ENCODE data around the gene SPSB1.
A peak's percentile ranks its signal among the peaks of the same experiment; 100 is the strongest.

Gene SPSB1

DNA sequence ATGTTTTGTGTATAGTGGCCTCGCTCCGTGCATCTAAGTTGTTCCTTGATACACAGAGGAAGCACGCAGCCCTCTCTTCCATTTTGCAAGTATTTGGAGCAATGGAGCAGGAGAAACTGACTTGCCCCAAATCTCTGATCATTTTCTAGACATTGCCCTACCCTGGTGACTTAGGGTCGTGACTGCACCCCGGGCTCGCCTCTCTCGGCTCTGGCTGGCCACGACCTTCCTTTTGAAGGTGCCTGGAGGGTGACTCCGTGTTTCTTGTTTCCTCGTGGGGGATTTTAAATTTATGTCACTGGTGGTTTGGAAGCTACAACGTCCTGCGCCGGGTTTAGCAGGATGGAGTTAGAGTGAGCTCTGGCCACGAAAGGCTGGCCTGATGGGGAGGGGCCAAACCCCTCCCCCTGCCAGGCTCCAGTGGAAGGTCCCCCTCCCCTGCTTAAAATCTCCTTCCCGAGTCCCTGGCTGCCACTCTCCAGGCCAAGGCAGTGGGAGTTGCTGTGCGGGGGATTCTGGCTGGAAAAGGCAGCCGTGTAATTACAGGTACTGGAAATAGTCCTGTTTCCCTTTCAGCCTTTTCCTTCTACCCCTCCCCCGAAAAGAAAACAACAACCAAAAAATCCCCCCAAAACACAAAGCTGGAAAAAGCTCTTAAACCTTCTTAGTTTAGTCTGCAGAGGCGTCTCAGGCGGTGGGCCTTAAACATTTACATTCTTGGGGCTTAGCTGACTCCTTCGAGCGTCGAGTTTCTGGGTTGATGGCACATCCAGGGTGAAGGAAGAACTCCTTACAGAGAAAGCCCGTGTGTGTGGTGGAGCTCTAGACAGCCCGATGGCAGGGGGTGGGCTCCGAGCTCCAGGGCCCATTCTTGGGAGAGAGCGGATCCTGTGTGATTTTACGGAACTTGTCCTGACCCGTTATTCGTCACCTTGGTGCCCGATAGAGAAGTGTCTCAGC, 28.1 kb downstream of the SPSB1 start:
- Histone ChIP-seq H3K9ac (no peak overlapping the region), H3K27me3 (no peaks in the 10 kb centered on the region), H3K9me3 (no peaks in the 10 kb centered on the region), H4K20me1 (peaks cover 97% of the 10 kb centered on the region), H3K27ac (no peak overlapping the region), H3K4me1 (peaks cover 55% of the 10 kb centered on the region), H3K36me3 (peaks cover 7% of the 10 kb centered on the region; the same call in 1 of the 2 replicates), H3K4me2 (peak overlapping the region; percentile 59; the same call in 1 of the 2 replicates), H3K4me3 (no peak overlapping the region)
- no peak for TF ChIP-seq Cebpa-rat (IDR thresholded peaks at IDR 0.05)

DNA sequence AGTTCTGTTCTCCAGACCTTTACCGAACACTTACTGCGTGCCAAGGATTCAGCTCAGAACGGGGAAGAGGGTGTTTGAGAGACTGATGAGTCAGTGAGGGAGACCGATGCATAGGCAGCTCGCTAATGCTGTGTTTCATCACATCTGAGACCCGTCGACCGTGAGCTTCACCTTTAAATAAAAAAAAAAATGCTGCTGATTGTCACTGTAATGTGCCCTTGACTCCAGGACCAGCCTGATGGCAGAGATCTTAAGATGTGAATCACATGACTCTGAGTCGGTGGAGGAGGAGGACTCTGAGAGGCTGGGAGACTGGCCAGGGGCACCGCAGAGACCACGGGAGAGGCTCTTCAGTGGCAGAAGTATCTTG, 28.8 kb downstream of the SPSB1 start:
- no peak overlapping the region for H3K9ac ChIP-seq
- no peak for TF ChIP-seq Cebpa-rat (IDR thresholded peaks at IDR 0.05)
- no peak overlapping the region for H3K4me3 ChIP-seq
- H3K4me2 ChIP-seq, result no peak overlapping the region
- peaks cover 56% of the 10 kb centered on the region for H3K4me1 ChIP-seq
- peaks cover 97% of the 10 kb centered on the region for H4K20me1 ChIP-seq
- no peak overlapping the region for H3K27ac ChIP-seq
- no peaks in the 10 kb centered on the region for H3K9me3 ChIP-seq
- H3K27me3 ChIP-seq, result no peaks in the 10 kb centered on the region
- peaks cover 7% of the 10 kb centered on the region; the same call in 1 of the 2 replicates for H3K36me3 ChIP-seq

DNA sequence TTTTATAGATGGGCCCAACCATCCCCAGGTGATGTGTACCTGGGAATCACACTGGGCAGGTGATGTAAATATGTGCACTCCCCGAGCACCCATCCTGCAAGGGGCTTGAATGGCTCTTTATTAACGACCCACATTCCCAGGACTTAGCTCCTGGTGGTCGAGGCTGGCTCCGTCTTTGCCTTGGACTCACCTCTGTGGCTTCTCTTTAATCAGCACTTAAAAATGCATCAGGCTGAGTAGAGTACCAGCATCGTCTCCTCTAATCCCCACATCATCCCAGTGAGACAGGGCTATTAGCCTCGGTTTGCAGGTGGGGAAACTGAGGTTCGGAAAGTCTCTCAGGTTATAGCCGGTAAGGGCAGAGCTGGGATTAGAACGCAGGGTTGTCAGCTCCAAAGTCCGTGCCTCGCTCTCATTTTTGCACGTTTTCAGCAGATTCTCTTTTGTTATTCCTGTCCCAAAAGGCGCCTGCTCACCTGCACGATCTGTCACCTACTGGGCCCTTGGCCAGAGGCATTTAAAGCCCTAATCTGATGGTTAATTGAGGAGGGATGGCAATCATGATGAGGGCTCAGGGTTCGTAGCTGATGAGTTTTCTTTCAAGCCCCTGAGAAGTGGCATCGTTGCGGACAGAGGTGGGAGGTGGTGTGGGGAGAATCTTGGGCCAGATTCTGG, 29.4 kb downstream of the SPSB1 start:
- Histone ChIP-seq H4K20me1 (peaks cover 97% of the 10 kb centered on the region), H3K4me1 (peaks cover 60% of the 10 kb centered on the region), H3K9ac (no peak overlapping the region), H3K27me3 (no peaks in the 10 kb centered on the region), H3K4me3 (no peak overlapping the region), H3K9me3 (no peaks in the 10 kb centered on the region), H3K36me3 (peaks cover 7% of the 10 kb centered on the region; the same call in 1 of the 2 replicates), H3K4me2 (no peak overlapping the region), H3K27ac (no peak overlapping the region)
- no peak for TF ChIP-seq Cebpa-rat (IDR thresholded peaks at IDR 0.05)

DNA sequence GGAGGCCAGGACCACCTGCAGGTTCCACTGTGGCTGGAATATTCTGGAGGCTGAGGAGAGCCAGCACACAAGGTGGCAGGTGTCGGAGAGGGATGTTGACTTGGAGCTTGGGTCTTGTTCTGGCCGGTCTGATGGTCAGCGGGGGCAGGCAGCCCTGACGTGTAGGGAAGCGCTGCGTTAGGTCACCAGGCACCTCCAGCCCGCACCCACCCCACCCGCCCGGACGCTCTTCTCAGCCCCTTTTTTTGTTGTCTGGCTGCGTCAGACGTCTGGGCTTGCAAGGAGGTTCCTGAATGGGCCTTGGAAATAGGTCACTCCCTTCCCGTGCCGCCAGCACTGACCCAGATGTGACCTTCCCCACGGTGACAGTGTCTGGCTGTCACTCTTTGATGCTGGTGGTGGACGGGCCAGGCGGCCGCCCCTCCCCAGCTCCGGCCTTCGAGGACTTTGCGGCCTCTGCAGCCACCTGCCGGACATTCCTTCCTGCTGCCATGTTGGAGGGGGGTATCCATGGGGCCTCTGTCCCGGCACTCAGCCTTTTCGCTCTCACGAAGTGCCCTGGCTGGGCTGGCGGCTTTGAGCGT, 30.1 kb downstream of the SPSB1 start:
- Histone ChIP-seq H4K20me1 (peaks cover 97% of the 10 kb centered on the region), H3K9ac (no peak overlapping the region), H3K27ac (no peak overlapping the region), H3K4me1 (peaks cover 56% of the 10 kb centered on the region), H3K4me3 (no peak overlapping the region), H3K4me2 (no peak overlapping the region), H3K27me3 (no peaks in the 10 kb centered on the region), H3K36me3 (peaks cover 7% of the 10 kb centered on the region; the same call in 1 of the 2 replicates), H3K9me3 (no peaks in the 10 kb centered on the region)
- no peak for TF ChIP-seq Cebpa-rat (IDR thresholded peaks at IDR 0.05)

DNA sequence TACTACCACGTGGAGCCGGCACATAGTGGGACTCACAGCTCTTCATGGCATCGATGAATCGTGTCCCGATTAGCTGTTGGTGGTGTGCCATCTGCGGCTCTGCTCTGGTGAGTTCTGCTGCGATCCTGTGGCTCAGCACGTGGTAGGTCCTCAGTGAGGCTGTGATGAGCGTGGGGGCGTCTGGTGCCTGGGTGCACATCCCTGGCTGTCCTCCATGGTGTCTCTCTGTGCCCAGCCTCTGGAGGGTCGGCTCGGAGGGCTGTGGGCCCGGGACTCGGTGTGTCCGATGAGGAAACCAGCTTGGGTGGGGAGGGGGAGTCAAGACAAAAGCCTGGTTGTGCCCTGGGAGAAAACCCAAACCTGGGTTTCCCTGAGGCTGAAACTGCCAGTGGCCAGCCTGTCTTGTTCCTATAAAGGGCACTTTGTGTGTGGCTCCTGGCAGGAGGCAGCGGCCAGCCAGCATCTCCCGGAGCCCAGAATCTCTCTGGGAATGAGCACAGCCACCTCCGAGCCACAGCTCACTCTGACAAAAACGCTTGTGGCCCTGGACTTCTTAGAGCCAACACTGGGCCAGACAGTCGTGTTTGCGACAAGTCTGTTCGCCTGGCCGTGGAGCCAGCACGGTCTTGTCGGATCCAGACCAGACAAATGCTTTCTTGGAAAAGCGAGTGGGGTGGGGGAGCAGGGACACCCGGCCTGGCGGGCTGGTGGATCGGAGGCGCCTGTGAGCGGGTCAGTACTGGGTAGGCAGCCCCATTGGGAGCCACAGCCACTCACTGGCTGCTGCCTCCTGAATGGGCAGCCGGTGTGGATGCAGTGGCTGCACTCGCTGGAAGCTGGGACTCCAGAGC, 31.8 kb downstream of the SPSB1 start:
- H3K27me3 ChIP-seq, result no peaks in the 10 kb centered on the region
- H3K4me2 ChIP-seq, result no peak overlapping the region
- no peak overlapping the region for H3K4me3 ChIP-seq
- peaks cover 7% of the 10 kb centered on the region; the same call in 1 of the 2 replicates for H3K36me3 ChIP-seq
- H3K27ac ChIP-seq, result no peak overlapping the region
- H3K9me3 ChIP-seq, result no peaks in the 10 kb centered on the region
- H3K9ac ChIP-seq, result no peak overlapping the region
- peaks cover 40% of the 10 kb centered on the region for H3K4me1 ChIP-seq
- H4K20me1 ChIP-seq, result peaks cover 97% of the 10 kb centered on the region
- no peak for TF ChIP-seq Cebpa-rat (IDR thresholded peaks at IDR 0.05)

DNA sequence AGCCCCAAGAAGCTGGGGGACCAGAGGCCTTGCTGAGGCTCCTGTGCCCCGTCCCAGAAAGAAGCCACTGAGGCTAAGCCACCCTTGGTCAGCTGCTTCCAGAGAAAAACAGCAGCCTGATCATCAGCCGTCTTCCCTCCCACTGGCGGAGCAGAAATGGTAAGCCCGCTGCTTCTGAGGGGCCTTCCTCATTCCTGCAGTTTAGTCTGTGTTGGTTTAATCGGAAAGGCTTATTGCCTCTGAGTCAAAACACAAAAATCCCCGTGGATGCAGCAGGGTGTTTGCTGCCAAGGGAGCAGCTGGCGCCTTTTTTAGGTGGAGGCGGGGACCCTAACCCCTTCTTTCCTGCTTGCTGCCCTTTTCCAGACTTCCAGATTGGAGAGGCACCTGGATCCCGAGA, 33.9 kb downstream of the SPSB1 start:
- no peak overlapping the region for H3K4me2 ChIP-seq
- no peak overlapping the region for H3K4me3 ChIP-seq
- no peaks in the 10 kb centered on the region for H3K27me3 ChIP-seq
- peak overlapping the region; percentile 44 for H3K27ac ChIP-seq
- peaks cover 22% of the 10 kb centered on the region; the same call in 1 of the 2 replicates for H3K4me1 ChIP-seq
- H4K20me1 ChIP-seq, result peaks cover 79% of the 10 kb centered on the region
- H3K9me3 ChIP-seq, result no peaks in the 10 kb centered on the region
- H3K36me3 ChIP-seq, result peaks cover 7% of the 10 kb centered on the region; the same call in 1 of the 2 replicates
- no peak for TF ChIP-seq Cebpa-rat (IDR thresholded peaks at IDR 0.05)
- H3K9ac ChIP-seq, result no peak overlapping the region

DNA sequence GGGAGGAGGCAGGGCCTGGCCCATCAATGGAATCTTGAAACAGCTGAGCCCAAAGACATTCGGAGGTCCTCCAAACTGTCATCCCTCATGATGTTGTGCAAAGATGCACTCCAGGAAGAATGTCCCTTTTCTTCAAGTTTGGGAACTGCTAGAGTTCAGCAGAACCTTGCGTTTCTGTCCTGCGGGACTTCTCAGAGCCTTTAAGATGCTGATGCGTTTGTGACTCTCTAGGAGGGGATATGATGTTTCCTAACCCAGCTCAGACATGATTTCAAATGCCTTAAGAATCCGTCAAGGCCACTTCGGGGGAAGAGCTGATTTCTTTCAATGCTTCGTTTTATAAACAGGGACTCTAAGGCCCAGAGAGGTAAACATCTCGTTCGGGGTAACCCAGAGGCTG, 35.5 kb downstream of the SPSB1 start:
- no peak overlapping the region for H3K4me2 ChIP-seq
- no peak for TF ChIP-seq Cebpa-rat (IDR thresholded peaks at IDR 0.05)
- H3K4me3 ChIP-seq, result no peak overlapping the region
- H3K27ac ChIP-seq, result no peak overlapping the region
- H3K9me3 ChIP-seq, result no peaks in the 10 kb centered on the region
- no peaks in the 10 kb centered on the region for H3K27me3 ChIP-seq
- peaks cover 7% of the 10 kb centered on the region; the same call in 1 of the 2 replicates for H3K36me3 ChIP-seq
- H4K20me1 ChIP-seq, result peaks cover 74% of the 10 kb centered on the region
- no peak overlapping the region for H3K9ac ChIP-seq
- peaks cover 36% of the 10 kb centered on the region for H3K4me1 ChIP-seq

DNA sequence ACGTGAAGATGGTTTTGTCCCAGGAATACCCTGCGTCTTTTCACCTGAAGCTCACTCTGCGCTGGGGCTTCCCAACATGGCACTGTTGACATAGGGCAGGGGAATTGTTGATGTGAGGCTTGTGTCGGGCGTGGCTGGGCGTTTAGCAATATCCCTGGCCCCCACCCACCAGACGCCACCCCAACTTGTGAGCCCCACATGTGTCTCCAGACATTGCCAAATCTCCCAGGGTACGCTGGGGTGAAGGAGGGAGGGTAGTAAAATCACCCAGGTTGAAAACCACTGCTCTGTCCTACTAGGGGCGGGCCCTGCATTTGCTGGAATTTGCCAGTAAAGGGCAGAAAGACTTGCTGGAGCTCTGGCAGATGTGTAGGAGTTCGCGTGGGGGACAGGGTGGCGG, 36.0 kb downstream of the SPSB1 start:
- H3K27me3 ChIP-seq, result no peaks in the 10 kb centered on the region
- H3K9me3 ChIP-seq, result no peaks in the 10 kb centered on the region
- no peak overlapping the region for H3K27ac ChIP-seq
- no peak overlapping the region for H3K9ac ChIP-seq
- peaks cover 74% of the 10 kb centered on the region for H4K20me1 ChIP-seq
- H3K36me3 ChIP-seq, result peaks cover 7% of the 10 kb centered on the region; the same call in 1 of the 2 replicates
- no peak overlapping the region for H3K4me3 ChIP-seq
- TF ChIP-seq Cebpa-rat (IDR thresholded peaks at IDR 0.05), result no peak
- no peak overlapping the region for H3K4me2 ChIP-seq
- H3K4me1 ChIP-seq, result peaks cover 38% of the 10 kb centered on the region

DNA sequence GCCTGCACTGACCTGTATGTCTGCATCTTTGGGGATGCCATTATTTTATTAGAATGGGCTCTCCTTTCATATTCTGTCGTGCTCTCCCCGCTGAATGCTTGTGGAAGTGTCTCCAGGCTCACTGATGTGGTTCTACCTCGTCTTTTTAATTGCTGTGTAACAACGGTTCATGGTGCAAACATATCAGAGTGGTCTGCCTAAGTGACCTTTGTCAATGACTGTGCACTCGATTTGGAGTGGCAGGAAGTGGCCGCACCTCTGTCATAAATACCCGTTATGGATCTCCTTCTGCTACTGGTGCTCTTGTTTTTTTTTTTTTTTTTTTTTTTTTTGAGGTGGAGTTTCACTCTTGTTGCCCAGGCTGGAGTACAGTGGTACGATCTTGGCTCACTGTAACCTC, 38.3 kb downstream of the SPSB1 start:
- no peaks in the 10 kb centered on the region for H3K27me3 ChIP-seq
- no peak overlapping the region for H3K4me3 ChIP-seq
- peaks cover 58% of the 10 kb centered on the region for H4K20me1 ChIP-seq
- H3K36me3 ChIP-seq, result no peaks in the 10 kb centered on the region
- H3K9ac ChIP-seq, result no peak overlapping the region
- H3K27ac ChIP-seq, result no peak overlapping the region
- no peak for TF ChIP-seq Cebpa-rat (IDR thresholded peaks at IDR 0.05)
- no peak overlapping the region for H3K4me2 ChIP-seq
- H3K9me3 ChIP-seq, result no peaks in the 10 kb centered on the region
- H3K4me1 ChIP-seq, result peaks cover 34% of the 10 kb centered on the region
